IMR-90 (cell line): Measurements from ENCODE around the gene MMUT. TPM values are rescaled to one million over a fixed set of nuclear protein-coding genes. Genes with fewer than 3 reads are reported as not detected.

Experiments
- ATAC-seq: fragments of 200-7000 bp; cut with Tn5 transposase; 2 replicates; pipeline ENCODE4 v1.9.1; 2020; ENCODE audit warnings: low read depth, mild to moderate bottlenecking, moderate library complexity
- BruUV-seq: library from RNA; stranded (reverse); fragments of 400-500 nt; replicated peaks from 2 replicates; lab custom pipeline; 2021; lab: Mats Ljungman, UMichigan
- CTCF ChIA-PET: fragments of 300-600 bp; formaldehyde crosslinking; extraction: SDS; loops from one replicate; lab custom pipeline; 2021; ENCODE audit warnings: antibody characterized with exemption; lab: Yijun Ruan, JAX
- POLR2A ChIA-PET: fragments of 300-600 bp; sonication (Branson Sonifier 250); formaldehyde crosslinking; loops from one replicate; lab custom pipeline; 2022; ENCODE audit warnings: antibody characterized with exemption; ENCODE audit not compliant: unreplicated experiment; lab: Charles Lee
- DNase-seq: peaks from one replicate; pipeline ENCODE4 v3.0.0; 2013
- H2AFZ ChIP-seq: replicated peaks from 2 replicates; pipeline ENCODE3; 2013; ENCODE audit warnings: low read length, mild to moderate bottlenecking; ENCODE audit not compliant: poor library complexity
- H2AK5ac ChIP-seq: 2 replicates; pipeline ENCODE4 v1.6.1; 2013; ENCODE audit warnings: low read depth, low read length, inconsistent platforms
- H2AK9ac ChIP-seq: replicated peaks from 2 replicates; pipeline ENCODE3; 2013; ENCODE audit warnings: mild to moderate bottlenecking, low read depth, low read length, moderate library complexity; ENCODE audit not compliant: poor library complexity
- H2BK120ac ChIP-seq: 2 replicates; pipeline ENCODE4 v1.6.1; 2013; ENCODE audit warnings: low read depth, low read length, inconsistent platforms
- H2BK15ac ChIP-seq: 3 replicates; pipeline ENCODE4 v1.6.1; 2013; ENCODE audit warnings: low read depth, low read length, inconsistent platforms
- H2BK20ac ChIP-seq: 2 replicates; pipeline ENCODE4 v1.6.1; 2013; ENCODE audit warnings: low read depth, mild to moderate bottlenecking, inconsistent platforms, low read length, moderate library complexity
- H2BK5ac ChIP-seq: 2 replicates; pipeline ENCODE4 v1.6.1; 2013; ENCODE audit warnings: mild to moderate bottlenecking, low read depth, low read length, inconsistent platforms; ENCODE audit not compliant: poor library complexity, severe bottlenecking
- H3K14ac ChIP-seq: replicated peaks from 2 replicates; pipeline ENCODE4 v1.6.1; 2013; ENCODE audit warnings: low read depth, low read length, inconsistent platforms
- H3K18ac ChIP-seq: 2 replicates; pipeline ENCODE4 v1.6.1; 2013; ENCODE audit warnings: low read depth, low read length, control low read depth
- H3K23ac ChIP-seq: 2 replicates; pipeline ENCODE4 v1.6.1; 2013; ENCODE audit warnings: low read depth, low read length, inconsistent platforms
- H3K27ac ChIP-seq: 2 replicates; pipeline ENCODE4 v1.5.1; 2013; ENCODE audit warnings: mild to moderate bottlenecking, control low read depth, low read length; ENCODE audit not compliant: insufficient read depth
- H3K27me3 ChIP-seq: 2 replicates; pipeline ENCODE4 v1.6.1; 2013; ENCODE audit warnings: low read length; ENCODE audit not compliant: control insufficient read depth, insufficient read depth
- H3K36me3 ChIP-seq: 2 replicates; pipeline ENCODE4 v1.6.1; 2013; ENCODE audit warnings: low read length, mixed read lengths; ENCODE audit not compliant: control insufficient read depth, insufficient read depth
- H3K4ac ChIP-seq: 2 replicates; pipeline ENCODE4 v1.6.1; 2013; ENCODE audit warnings: low read depth, low read length, inconsistent platforms
- H3K4me1 ChIP-seq: 2 replicates; pipeline ENCODE4 v1.6.1; 2013; ENCODE audit warnings: low read length, mixed read lengths; ENCODE audit not compliant: control insufficient read depth, insufficient read depth
- H3K4me2 ChIP-seq: 2 replicates; pipeline ENCODE4 v1.6.1; 2013; ENCODE audit warnings: low read depth, mild to moderate bottlenecking, control low read depth, low read length, moderate library complexity
- H3K4me3 ChIP-seq: 2 replicates; pipeline ENCODE4 v1.5.1; 2013; ENCODE audit warnings: low read depth, mild to moderate bottlenecking, control low read depth, low read length, moderate library complexity; ENCODE audit not compliant: insufficient read depth
- H3K56ac ChIP-seq: 2 replicates; pipeline ENCODE4 v1.6.1; 2013; ENCODE audit warnings: low read length, inconsistent platforms; ENCODE audit not compliant: insufficient read depth; ENCODE audit errors: extremely low read depth
- H3K79me1 ChIP-seq, 2 experiments: 2 replicates each; pipeline ENCODE4 v1.6.1; 2013; ENCODE audit warnings: low read length in 2 of 2, inconsistent platforms in 1 of 2, low read depth in 1 of 2
- H3K9ac ChIP-seq: 2 replicates; pipeline ENCODE4 v1.6.1; 2013; ENCODE audit warnings: low read depth, low read length, control low read depth
- H3K9me1 ChIP-seq: 2 replicates; pipeline ENCODE4 v1.6.1; 2013; ENCODE audit warnings: low read length, inconsistent platforms; ENCODE audit not compliant: insufficient read depth
- H3K9me3 ChIP-seq: 2 replicates; pipeline ENCODE4 v1.6.1; 2013; ENCODE audit warnings: low read length; ENCODE audit not compliant: control insufficient read depth, insufficient read depth
- H4K20me1 ChIP-seq: 2 replicates; pipeline ENCODE4 v1.6.1; 2013; ENCODE audit warnings: low read length, inconsistent platforms; ENCODE audit not compliant: insufficient read depth
- H4K5ac ChIP-seq: 2 replicates; pipeline ENCODE4 v1.6.1; 2013; ENCODE audit warnings: mild to moderate bottlenecking, low read depth, low read length, control low read depth
- H4K8ac ChIP-seq, 2 experiments: 2 replicates each; pipeline ENCODE4 v1.6.1; 2013; ENCODE audit warnings: low read depth in 2 of 2, low read length in 2 of 2, control low read depth in 1 of 2, inconsistent platforms in 1 of 2
- H4K91ac ChIP-seq: 2 replicates; pipeline ENCODE4 v1.6.1; 2013; ENCODE audit warnings: low read depth, low read length, inconsistent platforms; ENCODE audit not compliant: insufficient read depth
- MAFK ChIP-seq: IDR thresholded peaks from 2 replicates; pipeline ENCODE4 v1.6.1; 2012; ENCODE audit warnings: low read depth, low read length, improper control_type of control experiment
- WGBS, 2 experiments: methylation state at CpG; one replicate each; pipeline versions ENCODE4 v1.1.5 to v1.1.7; 2013; ENCODE audit warnings: missing lambda C conversion rate in 2 of 2; ENCODE audit not compliant: insufficient read length in 1 of 2; ENCODE audit errors: extremely low coverage in 2 of 2; 5-methylcytosine and 5-hydroxymethylcytosine counted together
- dilution Hi-C: fragments of 300-500 bp; cut with HindIII; formaldehyde crosslinking; loops from one replicate; pipeline ENCODE4 v1.14.3; 2018; ENCODE audit warnings: low sequenced_read_pairs; ENCODE audit not compliant: unreplicated experiment
- in situ Hi-C: fragments of 300-500 bp; cut with MboI; formaldehyde crosslinking; loops from 3 replicates; pipeline ENCODE4 v1.14.3; 2019; ENCODE audit warnings: low sequenced_read_pairs, inconsistent platforms, mixed read lengths
- intact Hi-C: fragments of 100-400 bp; cut with micrococcal nuclease; formaldehyde crosslinking; loops from 2 replicates; pipeline ENCODE4 v1.10.0; 2022
- polyA plus RNA-seq, 3 experiments: library from polyadenylated mRNA; depleted of rRNA; stranded (reverse); fragments of >200 nt; gene quantifications; 2 replicates each; pipeline ENCODE4 v1.2.3, GENCODE V29; 2012; ENCODE audit warnings: low replicate concordance in 1 of 3
- total RNA-seq: library from RNA; depleted of rRNA; stranded (reverse); fragments of >200 nt; gene quantifications from 2 replicates; pipeline ENCODE4 v1.2.3, GENCODE V29; 2012
- TF ChIP-seq, protein P1 (sequence below): conservative IDR thresholded peaks from 2 replicates; pipeline ENCODE4 v1.5.1; 2012; ENCODE audit warnings: mild to moderate bottlenecking, low read depth, low read length, improper control_type of control experiment
- TF ChIP-seq, protein P2 (sequence below): fragments of 150-350 bp; IDR thresholded peaks from 2 replicates; pipeline ENCODE4 v1.6.1; 2017; ENCODE audit warnings: mild to moderate bottlenecking, antibody characterized with exemption, low read length, low read depth

The MMUT gene
- total and polyA plus RNA-seq, 2 of the 4 experiments (the other 2 are of a cell fraction) = 10.6 to 11.7 TPM

DNA sequence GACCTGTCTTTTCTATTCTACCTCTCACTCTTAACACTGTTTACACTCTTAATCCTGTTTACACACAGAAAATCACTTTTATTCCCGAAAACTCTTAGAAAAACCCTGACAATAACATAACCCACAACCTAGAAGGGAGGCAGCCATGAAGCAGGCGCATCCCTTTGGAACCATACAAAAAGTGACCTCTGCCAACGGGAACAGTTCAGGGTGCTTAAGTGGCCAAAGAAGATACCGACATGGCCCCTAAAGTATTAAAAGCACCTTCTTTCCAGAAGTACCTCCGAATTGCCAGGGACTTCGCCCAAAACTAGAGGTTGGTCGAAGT, 490 bp downstream of the MMUT start:
- Histone ChIP-seq H3K4me3 (peak overlapping the region; percentile 82), H4K5ac (peak overlapping the region; percentile 83), H4K8ac (peak overlapping the region; percentile 86 to 94), H3K4me1 (no peaks in the 10 kb centered on the region; the same call in 1 of the 2 replicates), H2BK5ac (peak overlapping the region; percentile 22), H2BK15ac (no peak overlapping the region), H2BK120ac (no peak overlapping the region), H3K23ac (peak overlapping the region; percentile 72), H3K4ac (peak overlapping the region; percentile 73), H4K20me1 (no peaks in the 10 kb centered on the region), H3K56ac (peak overlapping the region; percentile 70; the same call in 1 of the 2 replicates), H3K79me1 (peaks cover 30 to 35% of the 10 kb centered on the region in 2 experiments), H3K9ac (peak overlapping the region; percentile 83), H3K4me2 (peak overlapping the region; percentile 75), H3K18ac (no peak overlapping the region), H3K14ac (peak overlapping the region; percentile 83), H2AK9ac (peak overlapping the region; percentile 86), H2BK20ac (no peak overlapping the region), H3K9me3 (no peaks in the 10 kb centered on the region), H3K27me3 (no peaks in the 10 kb centered on the region), H3K9me1 (no peaks in the 10 kb centered on the region), H3K36me3 (peaks cover 2% of the 10 kb centered on the region), H3K27ac (peak overlapping the region; percentile 51), H2AFZ (peak overlapping the region; percentile 99), H4K91ac (peak overlapping the region; percentile 56; the same call in 1 of the 2 replicates), H2AK5ac (peak overlapping the region; percentile 72)
- DNase-seq (no peak), ATAC-seq (peak; percentile 7; the same call in 1 of the 2 replicates)
- in situ Hi-C loops (no loop called here), dilution Hi-C loops (no loop called here), intact Hi-C loops (no loop called here)
- BruUV-seq = TSS peak; percentile 62
- TF ChIP-seq, protein P1, sequence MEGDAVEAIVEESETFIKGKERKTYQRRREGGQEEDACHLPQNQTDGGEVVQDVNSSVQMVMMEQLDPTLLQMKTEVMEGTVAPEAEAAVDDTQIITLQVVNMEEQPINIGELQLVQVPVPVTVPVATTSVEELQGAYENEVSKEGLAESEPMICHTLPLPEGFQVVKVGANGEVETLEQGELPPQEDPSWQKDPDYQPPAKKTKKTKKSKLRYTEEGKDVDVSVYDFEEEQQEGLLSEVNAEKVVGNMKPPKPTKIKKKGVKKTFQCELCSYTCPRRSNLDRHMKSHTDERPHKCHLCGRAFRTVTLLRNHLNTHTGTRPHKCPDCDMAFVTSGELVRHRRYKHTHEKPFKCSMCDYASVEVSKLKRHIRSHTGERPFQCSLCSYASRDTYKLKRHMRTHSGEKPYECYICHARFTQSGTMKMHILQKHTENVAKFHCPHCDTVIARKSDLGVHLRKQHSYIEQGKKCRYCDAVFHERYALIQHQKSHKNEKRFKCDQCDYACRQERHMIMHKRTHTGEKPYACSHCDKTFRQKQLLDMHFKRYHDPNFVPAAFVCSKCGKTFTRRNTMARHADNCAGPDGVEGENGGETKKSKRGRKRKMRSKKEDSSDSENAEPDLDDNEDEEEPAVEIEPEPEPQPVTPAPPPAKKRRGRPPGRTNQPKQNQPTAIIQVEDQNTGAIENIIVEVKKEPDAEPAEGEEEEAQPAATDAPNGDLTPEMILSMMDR = no peak
- TF ChIP-seq, protein P2, sequence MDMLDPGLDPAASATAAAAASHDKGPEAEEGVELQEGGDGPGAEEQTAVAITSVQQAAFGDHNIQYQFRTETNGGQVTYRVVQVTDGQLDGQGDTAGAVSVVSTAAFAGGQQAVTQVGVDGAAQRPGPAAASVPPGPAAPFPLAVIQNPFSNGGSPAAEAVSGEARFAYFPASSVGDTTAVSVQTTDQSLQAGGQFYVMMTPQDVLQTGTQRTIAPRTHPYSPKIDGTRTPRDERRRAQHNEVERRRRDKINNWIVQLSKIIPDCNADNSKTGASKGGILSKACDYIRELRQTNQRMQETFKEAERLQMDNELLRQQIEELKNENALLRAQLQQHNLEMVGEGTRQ = no peak
- TF ChIP-seq MAFK = no peak
- ChIA-PET POLR2A (no interaction called here), CTCF (no interaction called here)
- WGBS, 2 experiments = 20% methylated on average over 1 of the region's 7 CpGs; no CpG with 5 or more reads in 1 of the 2 experiments
